A673 (cell line): ENCODE measurements around the gene UBE2D2. TPM values are rescaled to one million over a fixed set of nuclear protein-coding genes. Genes with fewer than 3 reads are reported as not detected.
A peak's percentile ranks its signal among the peaks of the same experiment; 100 is the strongest.

ENCODE experiments used
- BruUV-seq: library from RNA; stranded (reverse); fragments of 400-500 nt; replicated peaks from 2 replicates; lab custom pipeline; 2021; lab: Mats Ljungman, UMichigan
- CTCF ChIA-PET: fragments of 300-600 bp; sonication (Branson Sonifier 250); formaldehyde crosslinking; loops from one replicate; lab custom pipeline; 2022; ENCODE audit warnings: antibody characterized with exemption; lab: Charles Lee
- POLR2A ChIA-PET: fragments of 300-600 bp; sonication (Branson Sonifier 250); formaldehyde crosslinking; loops from one replicate; lab custom pipeline; 2022; ENCODE audit warnings: antibody characterized with exemption; ENCODE audit not compliant: low non-redundant PET; lab: Charles Lee
- DNase-seq: peaks from one replicate; pipeline ENCODE4 v3.0.0-alpha.2; 2015; ENCODE audit warnings: low spot score
- H3K27ac ChIP-seq: fragments of 200-600 bp; sonication (generic); 2 replicates; pipeline ENCODE4 v1.5.1; 2016; ENCODE audit warnings: mixed run types, low read depth, mild to moderate bottlenecking, mixed read lengths, antibody characterized with exemption, low read length; ENCODE audit not compliant: poor library complexity, severe bottlenecking
- H3K27me3 ChIP-seq: fragments of 200-600 bp; sonication (generic); replicated peaks from 2 replicates; pipeline ENCODE4 v1.6.1; 2017; ENCODE audit warnings: mixed run types, low read depth, mild to moderate bottlenecking, mixed read lengths, antibody characterized with exemption, low read length; ENCODE audit not compliant: insufficient read depth, poor library complexity
- H3K36me3 ChIP-seq: fragments of 200-600 bp; sonication (generic); 2 replicates; pipeline ENCODE4 v1.6.1; 2016; ENCODE audit warnings: mixed run types, mild to moderate bottlenecking, mixed read lengths, antibody characterized with exemption, low read length; ENCODE audit not compliant: insufficient read depth, poor library complexity, severe bottlenecking
- H3K4me1 ChIP-seq: fragments of 200-600 bp; sonication (generic); 2 replicates; pipeline ENCODE4 v1.6.1; 2017; ENCODE audit warnings: mixed run types, mild to moderate bottlenecking, mixed read lengths, antibody characterized with exemption, low read length; ENCODE audit not compliant: insufficient read depth, poor library complexity, severe bottlenecking
- H3K4me3 ChIP-seq: fragments of 200-600 bp; sonication (generic); 2 replicates; pipeline ENCODE4 v1.5.1; 2016; ENCODE audit warnings: low read depth, mixed run types, mild to moderate bottlenecking, mixed read lengths, low read length; ENCODE audit not compliant: poor library complexity, severe bottlenecking
- H3K9me3 ChIP-seq: fragments of 200-600 bp; sonication (generic); 2 replicates; pipeline ENCODE4 v1.6.1; 2016; ENCODE audit warnings: mixed run types, low read depth, mild to moderate bottlenecking, mixed read lengths, antibody characterized with exemption, low read length; ENCODE audit not compliant: poor library complexity, severe bottlenecking
- EZH2 ChIP-seq: fragments of 200-600 bp; sonication (generic); IDR thresholded peaks from 2 replicates; pipeline ENCODE4 v1.6.1; 2017; ENCODE audit warnings: borderline replicate concordance, low read depth, mild to moderate bottlenecking, mixed read lengths, antibody characterized with exemption, low read length; ENCODE audit not compliant: poor library complexity, severe bottlenecking
- intact Hi-C: fragments of 100-400 bp; cut with micrococcal nuclease; formaldehyde crosslinking; loops from one replicate; pipeline ENCODE4 v1.10.0; 2022; ENCODE audit not compliant: unreplicated experiment
- total RNA-seq: library from RNA; stranded (reverse); gene quantifications from 2 replicates; pipeline ENCODE4 v1.2.3, GENCODE V29; 2021
- TF ChIP-seq, protein P1 (sequence below): fragments of 300-800, 200-600 bp; sonication (generic); conservative IDR thresholded peaks from 2 replicates; pipeline ENCODE4 v1.5.1; 2017; ENCODE audit warnings: low read depth, mild to moderate bottlenecking, antibody characterized with exemption, low read length, moderate library complexity, mixed read lengths

UBE2D2 gene
- total RNA-seq, 1 experiment from 2014 or later, result 186 TPM

DNA sequence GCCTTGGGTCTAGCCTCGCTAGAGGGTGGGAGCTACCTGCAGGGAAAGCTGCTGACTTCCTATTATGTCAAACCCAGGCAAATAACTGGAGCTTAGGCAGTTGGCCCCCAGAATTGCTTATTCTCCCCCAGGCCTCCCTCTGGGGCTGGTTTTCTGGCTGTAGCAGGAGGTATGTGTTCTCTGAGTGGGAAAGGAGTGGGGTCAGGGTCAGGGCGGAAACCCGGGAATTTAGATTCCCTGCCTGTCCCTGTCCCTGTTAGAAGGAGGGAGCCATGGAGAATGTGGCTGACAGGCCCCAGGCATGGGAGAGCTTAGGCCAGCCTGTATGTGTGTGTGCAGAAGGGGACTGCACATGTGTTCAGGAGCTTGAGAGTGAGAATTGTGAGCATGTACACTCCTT is 73.4 kb downstream of the UBE2D2 start:
- ChIA-PET CTCF (interaction anchor here (1.4 to 2.5 kb wide), 4 partner anchors 19 to 153 kb away, joined by 3 to 20 read pairs (median 6); no protein-coding TSS in a partner anchor), POLR2A (no interaction called here)
- H3K4me1 ChIP-seq, result peaks cover 35% of the 10 kb centered on the region
- no peak overlapping the region for H3K27ac ChIP-seq
- no peaks in the 10 kb centered on the region for H3K27me3 ChIP-seq
- no peak for TF ChIP-seq EZH2
- TF ChIP-seq, protein P1, sequence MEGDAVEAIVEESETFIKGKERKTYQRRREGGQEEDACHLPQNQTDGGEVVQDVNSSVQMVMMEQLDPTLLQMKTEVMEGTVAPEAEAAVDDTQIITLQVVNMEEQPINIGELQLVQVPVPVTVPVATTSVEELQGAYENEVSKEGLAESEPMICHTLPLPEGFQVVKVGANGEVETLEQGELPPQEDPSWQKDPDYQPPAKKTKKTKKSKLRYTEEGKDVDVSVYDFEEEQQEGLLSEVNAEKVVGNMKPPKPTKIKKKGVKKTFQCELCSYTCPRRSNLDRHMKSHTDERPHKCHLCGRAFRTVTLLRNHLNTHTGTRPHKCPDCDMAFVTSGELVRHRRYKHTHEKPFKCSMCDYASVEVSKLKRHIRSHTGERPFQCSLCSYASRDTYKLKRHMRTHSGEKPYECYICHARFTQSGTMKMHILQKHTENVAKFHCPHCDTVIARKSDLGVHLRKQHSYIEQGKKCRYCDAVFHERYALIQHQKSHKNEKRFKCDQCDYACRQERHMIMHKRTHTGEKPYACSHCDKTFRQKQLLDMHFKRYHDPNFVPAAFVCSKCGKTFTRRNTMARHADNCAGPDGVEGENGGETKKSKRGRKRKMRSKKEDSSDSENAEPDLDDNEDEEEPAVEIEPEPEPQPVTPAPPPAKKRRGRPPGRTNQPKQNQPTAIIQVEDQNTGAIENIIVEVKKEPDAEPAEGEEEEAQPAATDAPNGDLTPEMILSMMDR, result no peak
- intact Hi-C loops, result loop anchor here (5.0 to 10.0 kb wide), 2 partner anchors 210 to 212 kb away; no protein-coding TSS in a partner anchor
- DNase-seq, result no peak
- H3K4me3 ChIP-seq, result no peak overlapping the region
- H3K36me3 ChIP-seq, result no peaks in the 10 kb centered on the region
- H3K9me3 ChIP-seq, result no peaks in the 10 kb centered on the region
- no TSS peak for BruUV-seq

DNA sequence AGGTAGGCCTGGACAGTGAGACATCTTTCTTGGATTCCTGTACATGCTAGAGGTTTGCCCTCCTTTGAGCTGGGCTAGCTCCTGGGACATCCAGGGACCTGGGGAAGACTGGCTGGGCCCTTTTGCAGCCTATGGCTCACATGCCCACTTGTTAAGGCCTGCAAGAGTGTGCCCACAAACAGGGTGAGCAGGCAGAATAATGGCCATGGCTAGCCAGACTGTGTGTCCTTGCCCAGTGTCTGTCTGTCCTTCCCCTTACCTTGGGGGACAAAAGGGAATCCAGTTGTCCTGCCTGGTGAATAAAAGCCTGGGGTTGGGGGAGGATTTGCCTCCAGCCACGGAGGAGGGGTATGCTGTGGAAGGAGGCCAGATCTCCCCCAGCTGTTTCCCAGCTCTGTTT is 74.1 kb downstream of the UBE2D2 start:
- intact Hi-C loops, result loop anchor here (1.0 to 10.0 kb wide), 2 partner anchors 130 to 210 kb away; no protein-coding TSS in a partner anchor
- Histone ChIP-seq H3K27me3 (no peaks in the 10 kb centered on the region), H3K27ac (no peak overlapping the region), H3K36me3 (no peaks in the 10 kb centered on the region), H3K9me3 (no peaks in the 10 kb centered on the region), H3K4me3 (no peak overlapping the region), H3K4me1 (peaks cover 35% of the 10 kb centered on the region)
- ChIA-PET POLR2A (no interaction called here), CTCF (interaction anchor here (0.6 to 2.5 kb wide), 8 partner anchors 13 to 920 kb away, joined by 3 to 20 read pairs (median 9); partner anchors contain the start of gene CXXC5)
- no peak for TF ChIP-seq EZH2
- TF ChIP-seq, protein P1, result no peak
- BruUV-seq, result no TSS peak
- no peak for DNase-seq

DNA sequence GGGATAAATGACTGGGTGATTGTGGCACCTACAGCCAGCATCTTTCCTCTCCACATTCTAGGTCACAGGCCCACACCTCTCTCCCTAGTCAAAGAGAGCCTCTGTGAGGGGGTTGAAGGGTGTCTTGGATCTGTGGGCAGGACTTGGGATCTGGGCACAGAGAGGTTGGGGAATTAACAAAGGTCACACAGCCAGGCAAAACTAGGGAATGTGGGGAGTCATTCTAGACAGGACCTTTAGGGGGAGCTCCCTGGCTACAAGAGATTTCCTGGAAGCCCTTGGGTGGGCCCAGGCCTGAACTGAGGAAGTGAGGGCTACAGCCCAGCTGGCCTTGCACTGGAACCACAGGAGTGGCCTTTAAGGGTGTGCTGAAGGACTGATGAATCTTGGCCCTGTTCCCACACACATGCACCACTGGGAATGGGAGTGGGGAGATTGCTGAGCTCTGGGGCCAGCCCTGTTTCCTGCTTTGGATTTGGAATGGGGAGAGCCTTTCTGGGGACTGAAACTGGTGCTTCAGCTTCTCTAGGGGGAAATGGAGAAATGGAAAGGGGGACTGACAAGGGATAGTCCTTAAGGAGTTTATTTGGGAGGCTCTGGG is 74.6 kb downstream of the UBE2D2 start:
- no TSS peak for BruUV-seq
- H3K36me3 ChIP-seq, result no peaks in the 10 kb centered on the region
- TF ChIP-seq EZH2, result no peak
- TF ChIP-seq, protein P1, result peak; percentile 63
- intact Hi-C loops, result loop anchor here (1.0 to 10.0 kb wide), 2 partner anchors 130 to 209 kb away; no protein-coding TSS in a partner anchor
- H3K27me3 ChIP-seq, result no peaks in the 10 kb centered on the region
- no peak overlapping the region for H3K4me3 ChIP-seq
- no peaks in the 10 kb centered on the region for H3K9me3 ChIP-seq
- ChIA-PET POLR2A (interaction anchor here (0.7 kb wide), 1 partner anchor 73 kb away, joined by 3 read pairs; no protein-coding TSS in a partner anchor), CTCF (interaction anchor here (0.6 to 2.5 kb wide), 9 partner anchors 12 to 921 kb away, joined by 3 to 20 read pairs (median 9); partner anchors contain the start of gene CXXC5)
- peak overlapping the region; percentile 38 for H3K27ac ChIP-seq
- DNase-seq, result peak; percentile 78
- peaks cover 35% of the 10 kb centered on the region for H3K4me1 ChIP-seq
